ENCODE results near the gene DDX39B.

Gene DDX39B

GRCh38 chr6:31547727-31548543 is 6.1 kb upstream of the DDX39B start:
- no peak for DNase-seq (ENCODE audit: low read depth)

- peak; percentile 78 for DNase-seq (ENCODE audit: low read depth)
Measured at GRCh38 chr6:31546958-31547726, 5.3 kb upstream of the DDX39B start, which contains the start of gene NFKBIL1. NFKBIL1 (plus strand) TSS chr6:31547608; CDS start chr6:31547695, 87 bp downstream.

GRCh38 chr6:31546339-31546957 is 4.6 kb upstream of the DDX39B start, which contains the start of gene ATP6V1G2:
ATP6V1G2 (minus strand) TSS chr6:31546608; CDS start chr6:31546559, 49 bp downstream.
- DNase-seq (ENCODE audit: low read depth), result peak; percentile 72

- no peak for DNase-seq (ENCODE audit: low read depth)
Measured at GRCh38 chr6:31545291-31545690, 3.5 kb upstream of the DDX39B start.

- DNase-seq (ENCODE audit: low read depth), result no peak
Measured at GRCh38 chr6:31544676-31545075, 2.9 kb upstream of the DDX39B start.

- no peak for DNase-seq (ENCODE audit: low read depth)
Measured at GRCh38 chr6:31543639-31544038, 1.8 kb upstream of the DDX39B start.

- peak; percentile 50 for DNase-seq (ENCODE audit: low read depth)
Measured at GRCh38 chr6:31541059-31541657, 645 bp downstream of the DDX39B start.

- no peak for DNase-seq (ENCODE audit: low read depth)
Measured at GRCh38 chr6:31540640-31541039, 1.2 kb downstream of the DDX39B start.

GRCh38 chr6:31538805-31539400 is 2.9 kb downstream of the DDX39B start:
- no peak for DNase-seq (ENCODE audit: low read depth)

- DNase-seq (ENCODE audit: low read depth), result no peak
Measured at GRCh38 chr6:31535538-31536324, 6.1 kb downstream of the DDX39B start.

GRCh38 chr6:31534521-31535040 is 7.2 kb downstream of the DDX39B start:
- DNase-seq (ENCODE audit: low read depth), result no peak

GRCh38 chr6:31534011-31534410 is 7.8 kb downstream of the DDX39B start:
- DNase-seq (ENCODE audit: low read depth), result no peak

- DNase-seq (ENCODE audit: low read depth), result no peak
Measured at GRCh38 chr6:31533455-31533841, 8.4 kb downstream of the DDX39B start.

- no peak for DNase-seq (ENCODE audit: low read depth)
Measured at GRCh38 chr6:31532644-31533454, 9.0 kb downstream of the DDX39B start.

- DNase-seq (ENCODE audit: low read depth), result no peak
Measured at GRCh38 chr6:31531771-31532643, 9.8 kb downstream of the DDX39B start.

GRCh38 chr6:31531162-31531561 is 10.6 kb downstream of the DDX39B start:
- DNase-seq (ENCODE audit: low read depth), result no peak

- no peak for DNase-seq (ENCODE audit: low read depth)
Measured at GRCh38 chr6:31530659-31531058, 11.1 kb downstream of the DDX39B start.

- DNase-seq (ENCODE audit: low read depth), result no peak
Measured at GRCh38 chr6:31529329-31530150, 12.3 kb downstream of the DDX39B start.
